ENCODE measurements around the gene ZNF280B.

GRCh38 chr22:22478470-22478869 lies 30.1 kb downstream of the ZNF280B start:
- TF ChIP-seq CTCF (conservative IDR thresholded peaks at IDR 0.05; ENCODE audit: low read length) = no peak
- no peak for TF ChIP-seq EZH2phosphoT487 (IDR thresholded peaks at IDR 0.05; ENCODE audit: borderline replicate concordance, low read depth, low read length)

All from OCI-LY7 (cell line).